Activated T-cell treated with anti-CD3 and anti-CD28 coated beads, Interleukin-2, amount 50 U/mL, for 4 hours (primary cell): ENCODE data around the gene NR0B2. TPM values are rescaled to one million over a fixed set of nuclear protein-coding genes. Genes with fewer than 3 reads are reported as not detected.
"Not testable (repeated sequence)": the region's sequence is repeated elsewhere in the genome, so short reads cannot be mapped to it uniquely, and the experiment has no call there.

Experiments
- ATAC-seq, 2 donors: fragments of 200-7000 bp; cut with Tn5 transposase; one replicate each; pipeline ENCODE4 v1.10.0; 2021
- DNase-seq: peaks from one replicate; pipeline ENCODE4 v3.0.0-alpha.2; 2020
- H3K27me3 Mint-ChIP-seq: one replicate; pipeline ENCODE4 v1.8.0; 2021; ENCODE audit warnings: low read depth, mixed read lengths
- H3K36me3 Mint-ChIP-seq: one replicate; pipeline ENCODE4 v1.8.0; 2022; ENCODE audit warnings: mixed read lengths; ENCODE audit not compliant: insufficient read depth
- H3K4me1 Mint-ChIP-seq: one replicate; pipeline ENCODE4 v1.8.0; 2021; ENCODE audit warnings: low read depth, mixed read lengths
- H3K4me3 Mint-ChIP-seq: one replicate; pipeline ENCODE4 v1.8.0; 2021; ENCODE audit warnings: mild to moderate bottlenecking, moderate library complexity, mixed read lengths
- H3K9me3 Mint-ChIP-seq: one replicate; pipeline ENCODE4 v1.8.0; 2021; ENCODE audit warnings: mixed read lengths
- total RNA-seq, 3 donors: library from RNA; stranded (reverse); gene quantifications; one replicate each; pipeline ENCODE4 v1.2.1, GENCODE V29; 2021

The NR0B2 gene
- not detected for total RNA-seq

GRCh38 chr1:26913754-26914619 is at the start of gene NR0B2:
Gene NR0B2, minus strand, starts transcription at chr1:26913975. Its CDS starts 35 bp downstream, at chr1:26913940.
- Mint-ChIP-seq H3K4me3 (no peak within 1 kb of the TSS), H3K4me1 (no peaks in the 10 kb centered on the region), H3K36me3 (no peaks in the 10 kb centered on the region), H3K9me3 (no peaks in the 10 kb centered on the region), H3K27me3 (peaks cover 2% of the 10 kb centered on the region)
- no peak for ATAC-seq
- no peak for DNase-seq

DNA sequence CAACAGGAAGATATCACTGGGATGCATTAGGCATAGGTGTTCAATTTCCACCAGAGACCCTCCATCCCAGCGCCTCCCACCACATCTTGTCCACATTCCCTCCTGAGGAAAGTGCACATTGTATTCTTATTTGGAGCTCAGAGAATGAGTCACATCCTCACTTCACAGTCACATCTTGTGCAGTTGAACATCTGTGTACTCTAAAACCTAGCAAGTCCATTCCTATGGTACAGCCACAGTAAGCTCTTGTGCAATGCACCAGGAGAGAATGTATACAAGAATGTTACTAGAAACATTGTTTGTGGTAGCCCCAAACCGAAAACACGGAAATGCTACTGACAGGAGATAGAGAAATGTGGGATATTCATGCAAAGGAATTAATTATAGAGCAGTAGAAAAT is 48.1 kb upstream of the NR0B2 start:
- ATAC-seq (no peak), DNase-seq (no peak)
- Mint-ChIP-seq H3K36me3 (no peaks in the 10 kb centered on the region), H3K4me1 (peaks cover 5% of the 10 kb centered on the region), H3K4me3 (no peak overlapping the region), H3K9me3 (no peaks in the 10 kb centered on the region), H3K27me3 (peaks cover 31% of the 10 kb centered on the region)

DNA sequence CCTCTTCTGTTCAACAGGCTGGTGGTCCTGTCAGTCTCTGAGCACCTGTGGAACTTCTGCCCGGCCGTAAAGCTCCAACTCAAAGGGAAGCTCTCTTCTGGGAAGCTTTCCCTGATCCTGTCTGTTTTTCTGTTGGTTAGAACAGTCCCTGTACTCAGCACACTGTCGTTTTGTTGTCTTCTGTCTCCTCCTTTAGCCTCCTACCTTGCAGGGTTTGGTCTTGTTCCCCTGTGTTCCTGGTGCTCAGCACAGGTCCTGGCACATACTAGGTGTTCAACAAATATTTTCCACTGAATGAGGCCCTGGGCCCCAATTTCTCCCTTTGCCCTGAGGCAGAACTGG is 46.8 kb upstream of the NR0B2 start:
- Mint-ChIP-seq H3K27me3 (peaks cover 21% of the 10 kb centered on the region), H3K4me1 (peaks cover 5% of the 10 kb centered on the region), H3K9me3 (no peaks in the 10 kb centered on the region), H3K36me3 (peaks cover 6% of the 10 kb centered on the region), H3K4me3 (peak overlapping the region; percentile 82)
- DNase-seq (no peak), ATAC-seq (no peak)

GRCh38 chr1:26959722-26960624 is 46.2 kb upstream of the NR0B2 start, which contains the start of gene KDF1:
Gene KDF1, minus strand, starts transcription at chr1:26960468. Its CDS starts 8,088 bp downstream, at chr1:26952380.
- H3K9me3 Mint-ChIP-seq: no peaks in the 10 kb centered on the region
- peaks cover 21% of the 10 kb centered on the region for H3K27me3 Mint-ChIP-seq
- peak; percentile 82 to 86 for ATAC-seq

GRCh38 chr1:26959270-26959669 is 45.5 kb upstream of the NR0B2 start:
- no peak for DNase-seq
- H3K27me3 Mint-ChIP-seq: peaks cover 15% of the 10 kb centered on the region
- no peaks in the 10 kb centered on the region for H3K9me3 Mint-ChIP-seq
- no peak for ATAC-seq
- peaks cover 6% of the 10 kb centered on the region for H3K36me3 Mint-ChIP-seq
- H3K4me1 Mint-ChIP-seq: peaks cover 5% of the 10 kb centered on the region
- peak overlapping the region; percentile 63 for H3K4me3 Mint-ChIP-seq

More at GRCh38 chr1:26959722-26960624, 46.2 kb upstream of the NR0B2 start, which contains the start of gene KDF1:
- H3K36me3 Mint-ChIP-seq: peaks cover 6% of the 10 kb centered on the region
- H3K4me1 Mint-ChIP-seq: peaks cover 5% of the 10 kb centered on the region
- peak; percentile 51 for DNase-seq
- peak within 1 kb of the TSS; percentile 82 for H3K4me3 Mint-ChIP-seq

DNA sequence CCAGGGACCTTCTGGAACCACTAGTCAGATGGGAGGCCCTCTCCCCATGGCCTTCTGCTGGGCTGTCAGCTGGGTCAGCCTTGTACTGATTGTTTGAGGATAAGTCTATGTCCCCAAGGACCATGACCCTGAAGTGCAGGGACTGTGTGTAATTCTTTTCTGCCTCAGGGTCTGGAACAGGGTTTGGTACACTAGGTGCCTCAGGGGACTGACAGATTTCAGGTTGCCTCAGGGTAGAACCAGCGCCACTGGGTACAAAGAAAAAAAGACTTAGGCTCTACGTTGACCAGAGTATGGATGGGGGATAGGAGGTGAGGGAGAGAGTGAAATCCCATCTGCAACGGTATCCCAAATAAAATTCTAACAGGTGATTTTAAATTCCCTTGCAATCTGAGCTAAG is 43.5 kb upstream of the NR0B2 start:
- Mint-ChIP-seq H3K9me3 (no peaks in the 10 kb centered on the region), H3K4me3 (no peak overlapping the region), H3K4me1 (peaks cover 5% of the 10 kb centered on the region), H3K27me3 (peaks cover 14% of the 10 kb centered on the region), H3K36me3 (peaks cover 10% of the 10 kb centered on the region)
- ATAC-seq: no peak
- DNase-seq: no peak

GRCh38 chr1:26956321-26956720 is 42.5 kb upstream of the NR0B2 start:
- Mint-ChIP-seq H3K9me3 (no peaks in the 10 kb centered on the region), H3K27me3 (peaks cover 14% of the 10 kb centered on the region), H3K4me1 (peaks cover 5% of the 10 kb centered on the region), H3K4me3 (no peak overlapping the region), H3K36me3 (peaks cover 14% of the 10 kb centered on the region)
- ATAC-seq (no peak), DNase-seq (no peak)

DNA sequence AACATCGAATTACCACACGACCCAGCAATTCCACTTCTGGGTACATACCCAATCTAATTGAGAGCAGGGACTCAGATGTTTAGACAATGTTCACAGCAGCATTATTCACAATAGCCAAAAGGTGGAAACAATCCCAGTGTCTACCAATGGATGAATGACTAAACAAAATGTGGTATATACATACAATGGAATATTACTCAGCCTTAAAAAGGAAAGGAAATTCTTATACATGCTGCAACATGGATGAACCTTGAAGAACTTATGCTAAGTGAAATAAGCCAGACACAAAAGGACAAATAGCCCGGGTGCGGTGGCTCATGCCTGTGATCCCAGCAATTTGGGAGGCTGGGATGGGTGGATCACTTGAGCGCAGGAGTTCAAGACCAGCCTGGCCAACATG is 39.6 kb upstream of the NR0B2 start:
- Mint-ChIP-seq H3K27me3 (peaks cover 5% of the 10 kb centered on the region), H3K4me1 (no peaks in the 10 kb centered on the region), H3K36me3 (peaks cover 17% of the 10 kb centered on the region), H3K9me3 (no peaks in the 10 kb centered on the region), H3K4me3 (no peak overlapping the region)
- no peak for DNase-seq
- ATAC-seq: no peak

GRCh38 chr1:26951821-26952497 is 38.2 kb upstream of the NR0B2 start:
- peaks cover 17% of the 10 kb centered on the region for H3K36me3 Mint-ChIP-seq
- no peaks in the 10 kb centered on the region for H3K4me1 Mint-ChIP-seq
- no peaks in the 10 kb centered on the region for H3K9me3 Mint-ChIP-seq
- no peak for ATAC-seq
- DNase-seq: no peak
- H3K27me3 Mint-ChIP-seq: peaks cover 2% of the 10 kb centered on the region
- H3K4me3 Mint-ChIP-seq: no peak overlapping the region

DNA sequence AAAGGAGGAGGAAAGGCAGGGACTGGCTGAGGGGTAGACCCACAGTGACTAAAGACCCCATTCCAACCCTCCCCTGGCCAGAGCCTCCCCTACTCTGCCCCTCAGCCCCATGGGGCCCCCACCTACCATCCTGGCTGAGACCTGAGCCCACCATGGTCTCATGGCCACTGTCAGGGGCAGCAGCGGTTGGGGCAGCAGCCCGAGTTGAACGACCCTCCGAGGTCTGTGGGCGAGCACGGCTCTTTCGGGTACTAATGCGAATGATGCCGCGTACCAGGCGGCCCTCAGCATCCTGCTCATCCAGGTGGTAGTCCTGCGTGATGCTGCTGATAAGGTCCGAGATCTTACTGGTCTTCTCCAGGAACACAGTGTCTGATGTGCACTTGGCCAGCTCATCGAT is 37.4 kb upstream of the NR0B2 start:
- Mint-ChIP-seq H3K27me3 (peaks cover 2% of the 10 kb centered on the region), H3K4me3 (no peak overlapping the region), H3K36me3 (peaks cover 13% of the 10 kb centered on the region), H3K4me1 (no peaks in the 10 kb centered on the region), H3K9me3 (no peaks in the 10 kb centered on the region)
- ATAC-seq (no peak), DNase-seq (no peak)

DNA sequence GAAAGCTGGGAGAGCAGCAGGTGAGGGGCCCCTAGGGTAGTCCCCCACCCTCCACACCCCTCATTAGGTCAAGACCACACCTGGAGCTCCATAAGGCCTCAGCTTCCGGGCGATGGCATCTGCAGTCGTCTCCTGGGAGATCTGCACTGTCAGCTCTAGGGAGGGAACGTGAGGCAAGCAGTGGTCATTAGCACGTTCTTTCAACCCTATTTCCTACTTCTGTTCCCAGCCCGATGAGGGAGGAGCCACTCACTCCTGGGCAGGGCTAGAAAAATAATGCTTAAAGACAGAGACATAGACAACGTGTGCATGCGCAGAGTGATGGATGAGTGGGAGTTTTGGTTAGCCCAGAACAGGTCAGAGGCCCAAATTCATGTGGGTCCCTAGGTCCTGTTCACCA is 36.8 kb upstream of the NR0B2 start:
- Mint-ChIP-seq H3K4me3 (no peak overlapping the region), H3K4me1 (no peaks in the 10 kb centered on the region), H3K27me3 (peaks cover 2% of the 10 kb centered on the region), H3K9me3 (no peaks in the 10 kb centered on the region), H3K36me3 (peaks cover 17% of the 10 kb centered on the region)
- DNase-seq: no peak
- ATAC-seq: no peak

GRCh38 chr1:26949926-26950319 is 36.1 kb upstream of the NR0B2 start:
- no peak for ATAC-seq
- DNase-seq: no peak
- no peaks in the 10 kb centered on the region for H3K4me1 Mint-ChIP-seq
- H3K4me3 Mint-ChIP-seq: no peak overlapping the region
- H3K27me3 Mint-ChIP-seq: peaks cover 2% of the 10 kb centered on the region
- H3K36me3 Mint-ChIP-seq: peaks cover 24% of the 10 kb centered on the region
- no peaks in the 10 kb centered on the region for H3K9me3 Mint-ChIP-seq

DNA sequence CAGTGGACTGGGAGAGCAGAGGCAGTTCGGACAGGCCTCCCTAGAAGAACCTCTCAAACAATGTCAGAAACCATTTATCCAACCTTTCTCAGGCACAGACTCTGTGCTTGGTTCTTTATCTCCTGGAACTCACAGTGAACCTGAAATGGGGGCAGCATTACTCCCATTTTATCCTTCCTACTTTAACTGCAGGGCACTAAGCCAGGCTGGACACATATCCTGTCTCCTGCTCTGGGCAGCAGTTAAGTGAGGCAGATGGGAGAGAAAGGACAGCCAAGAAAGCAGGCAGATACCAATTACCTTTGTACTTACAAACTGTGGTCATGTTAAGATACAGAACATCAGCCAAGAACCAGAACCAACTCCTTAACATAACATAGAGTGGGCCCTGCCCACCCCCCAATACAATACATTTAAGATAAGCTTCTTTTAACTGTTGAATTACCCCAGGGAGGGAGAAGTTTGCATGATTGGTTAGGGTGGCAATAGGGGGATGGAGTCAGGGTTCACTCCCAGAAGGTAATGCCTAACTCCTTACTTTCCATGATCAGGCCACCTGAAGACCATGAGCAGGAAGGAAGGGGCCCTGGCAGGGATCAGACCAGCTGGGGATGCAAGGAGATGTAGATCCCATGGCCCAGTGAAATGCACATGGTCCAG is 35.6 kb upstream of the NR0B2 start:
- ATAC-seq: peak in 1 of 2 donors; percentile 7
- no peak for DNase-seq
- H3K9me3 Mint-ChIP-seq: no peaks in the 10 kb centered on the region
- H3K27me3 Mint-ChIP-seq: peaks cover 2% of the 10 kb centered on the region
- peaks cover 24% of the 10 kb centered on the region for H3K36me3 Mint-ChIP-seq
- H3K4me1 Mint-ChIP-seq: no peaks in the 10 kb centered on the region
- no peak overlapping the region for H3K4me3 Mint-ChIP-seq

- peaks cover 22% of the 10 kb centered on the region for H3K36me3 Mint-ChIP-seq
- H3K27me3 Mint-ChIP-seq, H3K9me3 Mint-ChIP-seq, DNase-seq, ATAC-seq, H3K4me1 Mint-ChIP-seq, H3K4me3 Mint-ChIP-seq: not testable (repeated sequence)
These were observed 34.9 kb upstream of the NR0B2 start for GRCh38 chr1:26948725-26949057.
